HG02588 (cell line): ENCODE results near the gene OTOA.
A peak's percentile ranks its signal among the peaks of the same experiment; 100 is the strongest.
"Not testable (repeated sequence)": the region's sequence is repeated elsewhere in the genome, so short reads cannot be mapped to it uniquely, and the experiment has no call there.

Source experiments
- ATAC-seq: cut with Tn5 transposase; IDR thresholded peaks from one replicate; pipeline ENCODE4 v1.9.1; 2021; ENCODE audit warnings: mild to moderate bottlenecking, moderate library complexity; ENCODE audit not compliant: unreplicated experiment

Gene OTOA

GRCh38 chr16:21639493-21639892 lies 24.3 kb upstream of the OTOA start:
- no peak for ATAC-seq

GRCh38 chr16:21641916-21642315 lies 21.9 kb upstream of the OTOA start:
- ATAC-seq = no peak

DNA sequence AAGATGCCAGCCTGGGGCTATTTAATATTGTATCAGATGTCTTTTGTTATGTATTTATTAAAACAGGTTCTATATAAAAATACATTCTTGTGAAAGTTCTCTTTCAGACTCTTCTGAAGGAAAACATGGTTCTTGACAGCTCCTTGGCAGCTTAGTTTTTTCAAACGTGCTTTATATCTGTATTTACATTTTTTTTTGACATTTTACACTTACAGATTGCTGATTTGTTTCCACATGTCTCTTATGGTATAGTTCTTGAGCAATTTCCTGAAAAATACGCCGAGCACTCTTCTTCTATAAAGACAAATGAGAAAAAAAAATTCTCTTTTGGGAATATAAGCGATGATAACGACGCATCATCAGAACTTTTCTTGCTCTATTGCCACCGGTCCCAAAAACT lies 20.9 kb upstream of the OTOA start:
- no peak for ATAC-seq

- ATAC-seq = no peak
Observed at GRCh38 chr16:21643785-21644184, 20.0 kb upstream of the OTOA start.

GRCh38 chr16:21644674-21645073 lies 19.1 kb upstream of the OTOA start:
- no peak for ATAC-seq

DNA sequence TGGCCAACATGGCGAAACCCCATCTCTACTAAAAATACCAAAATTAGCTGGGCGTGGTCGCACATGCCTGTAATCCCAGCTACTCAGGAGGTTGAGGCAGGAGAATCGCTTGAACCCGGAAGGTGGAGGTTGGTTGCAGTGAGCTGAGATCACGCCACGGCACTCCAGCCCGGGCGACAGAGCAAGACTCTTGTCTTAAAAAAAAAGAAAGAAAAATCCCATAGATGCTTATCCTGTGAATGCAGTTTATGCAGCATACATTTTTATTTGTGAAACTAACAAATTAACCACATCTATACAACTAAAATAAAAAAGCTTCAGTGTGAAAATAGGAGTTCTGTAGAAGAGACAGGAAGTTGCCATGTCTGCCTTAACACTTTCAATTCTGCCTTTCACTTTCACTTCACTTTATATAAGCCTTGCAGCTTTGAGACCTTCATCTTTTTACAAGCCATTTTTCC lies 18.5 kb upstream of the OTOA start:
- ATAC-seq = no peak

DNA sequence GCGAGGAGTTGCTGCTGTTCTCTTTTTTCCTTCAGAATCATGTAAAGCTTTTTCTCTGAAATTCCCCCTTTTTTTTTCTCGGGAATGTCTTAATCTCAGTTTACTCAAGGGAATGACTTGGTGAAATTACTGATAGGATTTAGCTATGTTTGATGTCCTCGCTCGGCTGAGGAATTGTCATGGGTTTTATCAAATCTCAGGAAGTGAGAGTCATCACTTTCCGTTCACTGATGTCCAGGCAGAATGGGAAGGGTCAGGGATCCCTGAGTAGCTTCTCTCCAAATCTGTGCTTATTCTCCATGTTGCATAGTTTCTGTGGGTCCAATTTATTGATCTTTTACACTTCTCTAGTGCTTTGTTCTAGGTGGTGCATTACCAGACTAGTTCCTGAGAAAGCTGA lies 17.7 kb upstream of the OTOA start:
- ATAC-seq = no peak

GRCh38 chr16:21646721-21647561 lies 16.8 kb upstream of the OTOA start:
- peak; percentile 81 for ATAC-seq

GRCh38 chr16:21647562-21648164 lies 16.1 kb upstream of the OTOA start:
- ATAC-seq = no peak

GRCh38 chr16:21649826-21650406 lies 13.9 kb upstream of the OTOA start:
- not testable (repeated sequence) for ATAC-seq

DNA sequence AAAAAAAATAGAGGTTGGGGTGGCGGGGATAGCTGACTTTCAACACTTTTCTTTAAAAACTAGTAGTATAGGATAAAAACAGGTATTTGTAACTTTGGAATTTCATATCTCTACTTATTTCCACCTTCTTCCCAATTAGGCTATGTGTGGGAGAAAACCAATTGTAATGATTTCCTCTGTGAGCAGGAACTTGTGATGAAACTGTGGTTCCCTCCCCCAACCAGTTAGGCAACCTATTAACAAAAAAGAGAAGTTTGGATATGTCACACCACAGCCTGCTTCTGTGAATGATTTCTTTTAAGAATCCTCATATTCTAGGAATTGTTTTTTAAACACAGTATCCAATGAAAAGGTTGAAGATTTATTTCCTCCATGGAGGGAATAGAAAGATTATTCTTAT lies 13.2 kb upstream of the OTOA start:
- no peak for ATAC-seq

DNA sequence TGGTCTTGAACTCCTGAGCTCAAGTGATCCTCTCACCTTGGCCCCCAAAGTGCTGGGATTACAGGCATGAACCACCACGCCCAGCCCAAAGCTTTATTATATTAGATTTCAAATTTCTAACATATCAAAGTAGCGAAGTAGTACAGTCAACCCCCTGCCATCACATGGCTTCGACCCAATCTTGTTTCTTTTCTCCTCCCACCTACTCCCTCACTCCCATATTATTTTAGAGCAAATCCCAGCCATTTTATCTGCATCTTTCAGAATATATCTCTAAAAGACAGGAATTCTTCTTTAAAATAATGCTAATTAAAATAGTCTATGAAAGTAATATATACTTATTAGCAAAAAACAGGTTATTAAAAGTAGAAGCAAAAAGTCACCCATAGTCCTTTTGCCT lies 12.3 kb upstream of the OTOA start:
- ATAC-seq = no peak

- ATAC-seq = no peak
Observed at GRCh38 chr16:21652453-21652852, 11.3 kb upstream of the OTOA start, which contains the start of gene IGSF6. Gene IGSF6 (minus strand): TSS chr16:21652608. CDS start chr16:21652598, 10 bp downstream.

- no peak for ATAC-seq
Observed at GRCh38 chr16:21653571-21653970, 10.2 kb upstream of the OTOA start.

- no peak for ATAC-seq
Observed at GRCh38 chr16:21654466-21654865, 9.3 kb upstream of the OTOA start.

- no peak for ATAC-seq
Observed at GRCh38 chr16:21654881-21655280, 8.9 kb upstream of the OTOA start.

- ATAC-seq = no peak
Observed at GRCh38 chr16:21656795-21657768, 6.7 kb upstream of the OTOA start.

GRCh38 chr16:21659124-21659523 lies 4.6 kb upstream of the OTOA start:
- no peak for ATAC-seq

- no peak for ATAC-seq
Observed at GRCh38 chr16:21664801-21665492, 1.2 kb downstream of the OTOA start.

DNA sequence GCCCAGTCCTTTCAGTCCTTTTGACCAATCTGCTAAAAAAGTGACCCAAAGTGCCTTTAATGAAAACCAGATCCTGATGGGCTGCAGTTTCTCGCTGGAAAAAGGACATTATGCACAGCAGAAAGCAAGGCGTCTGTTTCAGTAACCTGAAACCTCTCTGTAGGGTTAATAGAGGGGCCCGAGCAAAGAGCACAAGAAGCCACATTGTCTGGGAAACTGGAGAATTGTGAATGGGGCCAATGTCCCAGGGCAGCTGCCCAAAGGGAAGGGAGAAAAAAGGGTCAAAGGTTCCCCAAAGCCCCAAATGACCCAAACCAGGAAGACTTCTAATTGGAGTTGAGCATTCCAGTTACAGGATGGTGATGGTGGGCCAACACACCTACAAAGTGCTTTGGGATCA lies 3.0 kb downstream of the OTOA start:
- no peak for ATAC-seq
